ENCODE data around the gene GPR55.

- TF ChIP-seq STAT6 (CRISPR knock-in tag; conservative IDR thresholded peaks at IDR 0.05; ENCODE audit: low read depth) (no peak), NR3C1 (CRISPR knock-in tag; conservative IDR thresholded peaks at IDR 0.05; ENCODE audit: low read depth) (no peak), CBFB (CRISPR knock-in tag; IDR thresholded peaks at IDR 0.05; ENCODE audit: low read depth) (no peak), USF1 (CRISPR knock-in tag; IDR thresholded peaks at IDR 0.05) (no peak), USF2 (CRISPR knock-in tag; IDR thresholded peaks at IDR 0.05) (no peak)
- TF ChIP-seq, protein P1, sequence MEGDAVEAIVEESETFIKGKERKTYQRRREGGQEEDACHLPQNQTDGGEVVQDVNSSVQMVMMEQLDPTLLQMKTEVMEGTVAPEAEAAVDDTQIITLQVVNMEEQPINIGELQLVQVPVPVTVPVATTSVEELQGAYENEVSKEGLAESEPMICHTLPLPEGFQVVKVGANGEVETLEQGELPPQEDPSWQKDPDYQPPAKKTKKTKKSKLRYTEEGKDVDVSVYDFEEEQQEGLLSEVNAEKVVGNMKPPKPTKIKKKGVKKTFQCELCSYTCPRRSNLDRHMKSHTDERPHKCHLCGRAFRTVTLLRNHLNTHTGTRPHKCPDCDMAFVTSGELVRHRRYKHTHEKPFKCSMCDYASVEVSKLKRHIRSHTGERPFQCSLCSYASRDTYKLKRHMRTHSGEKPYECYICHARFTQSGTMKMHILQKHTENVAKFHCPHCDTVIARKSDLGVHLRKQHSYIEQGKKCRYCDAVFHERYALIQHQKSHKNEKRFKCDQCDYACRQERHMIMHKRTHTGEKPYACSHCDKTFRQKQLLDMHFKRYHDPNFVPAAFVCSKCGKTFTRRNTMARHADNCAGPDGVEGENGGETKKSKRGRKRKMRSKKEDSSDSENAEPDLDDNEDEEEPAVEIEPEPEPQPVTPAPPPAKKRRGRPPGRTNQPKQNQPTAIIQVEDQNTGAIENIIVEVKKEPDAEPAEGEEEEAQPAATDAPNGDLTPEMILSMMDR (IDR thresholded peaks at IDR 0.05): no peak
These were observed 26.3 kb downstream of the GPR55 start for GRCh38 chr2:230898713-230899091.

Data from WTC11 (cell line).